GM12878 (cell line): ENCODE measurements around the gene CNOT11.

Experiments used
- CTCF ChIP-seq, 3 experiments: IDR thresholded peaks in 2 of 3; conservative IDR thresholded peaks in 1 of 3; 2 replicates each; pipeline ENCODE4 v1.5.1; 2011; ENCODE audit warnings: low read depth in 3 of 3, low read length in 3 of 3, mild to moderate bottlenecking in 3 of 3, control low read depth in 2 of 3, moderate library complexity in 2 of 3, inconsistent platforms in 1 of 3, mixed read lengths in 1 of 3; ENCODE audit not compliant: control insufficient read depth in 2 of 3, insufficient read depth in 1 of 3; ENCODE audit errors: extremely low read depth in 1 of 3
- RUNX3 ChIP-seq: IDR thresholded peaks from 2 replicates; pipeline ENCODE4 v1.6.1; 2012; ENCODE audit warnings: low read length, inconsistent platforms
- TARDBP ChIP-seq: IDR thresholded peaks from 2 replicates; pipeline ENCODE4 v1.6.1; 2016; ENCODE audit warnings: borderline replicate concordance
- ZNF207 ChIP-seq: fragments of 450-650 bp; IDR thresholded peaks from 2 replicates; pipeline ENCODE4 v1.6.1; 2014; ENCODE audit warnings: antibody characterized with exemption, mild to moderate bottlenecking, borderline replicate concordance
- ZNF24 ChIP-seq: fragments of 450-650 bp; IDR thresholded peaks from 2 replicates; pipeline ENCODE4 v1.6.1; 2017; ENCODE audit warnings: antibody characterized with exemption, mild to moderate bottlenecking

GRCh38 chr2:101287303-101287702 lies 34.6 kb downstream of the CNOT11 start:
- TF ChIP-seq ZNF24 (no peak), CTCF (IDR thresholded peaks at IDR 0.05 in 2 of 3, conservative IDR thresholded peaks at IDR 0.05 in 1 of 3; ENCODE audit: control insufficient read depth in 2 of 3, extremely low read depth in 1 of 3, insufficient read depth in 1 of 3, low read depth in 3 of 3, low read length in 3 of 3) (no peak), ZNF207 (no peak), TARDBP (no peak), RUNX3 (no peak)
